ENCODE data around the gene TWNK. TPM values are rescaled to one million over a fixed set of nuclear protein-coding genes. Genes with fewer than 3 reads are reported as not detected.

The TWNK gene
- total and polyA plus RNA-seq, 2 of the 4 experiments (the other 2 are of a cell fraction) = 7.7 to 8.8 TPM

DNA sequence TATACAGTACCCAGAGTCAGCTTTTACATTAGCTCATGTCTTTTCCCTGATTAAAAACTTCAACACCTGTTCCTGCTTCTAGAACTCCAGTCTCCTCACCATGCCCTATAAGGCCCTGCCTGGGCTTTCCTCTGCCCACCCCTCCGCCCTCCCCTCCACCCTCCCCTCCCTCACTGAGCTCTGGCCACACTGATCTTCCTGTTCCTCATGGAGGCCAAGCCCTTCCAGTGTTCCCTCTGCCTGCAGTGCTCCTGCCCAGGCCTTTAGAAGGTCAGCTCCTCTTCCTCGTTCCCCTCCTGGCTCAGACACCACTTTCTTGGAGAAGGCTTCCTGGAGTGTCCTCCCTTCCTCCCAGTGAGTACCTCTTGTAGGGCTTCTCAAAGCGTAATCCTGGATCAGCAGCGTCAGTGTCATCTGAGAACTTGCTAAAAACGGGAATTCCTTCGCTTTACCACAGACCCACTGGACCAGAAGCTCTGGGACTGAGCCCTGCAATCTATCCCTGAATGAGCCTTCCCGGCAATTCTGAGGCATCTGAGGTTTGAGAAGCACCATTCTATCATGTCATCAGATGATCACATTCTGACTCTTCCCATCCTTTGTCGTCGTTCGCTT, 39.9 kb downstream of the TWNK start:
- H3K27ac ChIP-seq (ENCODE audit: insufficient read depth, low read length) = no peak overlapping the region
- ChIA-PET POLR2A (ENCODE audit: unreplicated experiment) (interaction anchor here (0.6 kb wide), 1 partner anchor 13 kb away, joined by 5 read pairs; no protein-coding TSS in a partner anchor), CTCF (no interaction called here)
- no peak overlapping the region for H3K23ac ChIP-seq (ENCODE audit: low read depth, low read length)
- H2AK5ac ChIP-seq (ENCODE audit: low read depth, low read length) = no peak overlapping the region
- no peak overlapping the region for H3K14ac ChIP-seq (replicated peaks; ENCODE audit: low read depth, low read length)
- intact Hi-C loops (cut with micrococcal nuclease) (no loop called here), dilution Hi-C loops (cut with HindIII; ENCODE audit: low sequenced_read_pairs, unreplicated experiment) (no loop called here), in situ Hi-C loops (cut with MboI; ENCODE audit: low sequenced_read_pairs) (no loop called here)
- H2AK9ac ChIP-seq (replicated peaks; ENCODE audit: low read depth, low read length, poor library complexity) = no peak overlapping the region
- H2BK20ac ChIP-seq (ENCODE audit: low read depth, low read length) = no peak overlapping the region
- H2AFZ ChIP-seq (replicated peaks; ENCODE audit: low read length, poor library complexity) = no peak overlapping the region
- peaks cover 0 to 15% of the 10 kb centered on the region in 2 experiments; a peak in 2 of 4 replicates for H3K79me1 ChIP-seq (ENCODE audit: low read depth in 1 of 2, low read length in 2 of 2)
- H4K8ac ChIP-seq (ENCODE audit: low read depth in 2 of 2, low read length in 2 of 2) = no peak overlapping the region
- H3K4me2 ChIP-seq (ENCODE audit: low read depth, low read length) = no peak overlapping the region
- 50% methylated on average over 3 of the region's 10 CpGs; no CpG with 5 or more reads in 1 of the 2 experiments for WGBS, 2 experiments (ENCODE audit: extremely low coverage in 2 of 2, insufficient read length in 1 of 2)
- no peaks in the 10 kb centered on the region for H4K20me1 ChIP-seq (ENCODE audit: insufficient read depth, low read length)
- H4K91ac ChIP-seq (ENCODE audit: insufficient read depth, low read depth, low read length) = no peak overlapping the region
- DNase-seq (no peak), ATAC-seq (ENCODE audit: low read depth) (no peak)
- no peak overlapping the region for H4K5ac ChIP-seq (ENCODE audit: low read depth, low read length)
- H3K4me3 ChIP-seq (ENCODE audit: insufficient read depth, low read depth, low read length) = no peak overlapping the region
- H3K18ac ChIP-seq (ENCODE audit: low read depth, low read length) = no peak overlapping the region
- H2BK120ac ChIP-seq (ENCODE audit: low read depth, low read length) = no peak overlapping the region
- H3K27me3 ChIP-seq (ENCODE audit: control insufficient read depth, insufficient read depth, low read length) = peaks cover 2% of the 10 kb centered on the region; the same call in 1 of the 2 replicates
- H3K4ac ChIP-seq (ENCODE audit: low read depth, low read length) = no peak overlapping the region
- no peaks in the 10 kb centered on the region for H3K9me3 ChIP-seq (ENCODE audit: control insufficient read depth, insufficient read depth, low read length)
- H3K9ac ChIP-seq (ENCODE audit: low read depth, low read length) = no peak overlapping the region
- no peaks in the 10 kb centered on the region; the same call in 1 of the 2 replicates for H3K4me1 ChIP-seq (ENCODE audit: control insufficient read depth, insufficient read depth, low read length)
- H3K36me3 ChIP-seq (ENCODE audit: control insufficient read depth, insufficient read depth, low read length) = no peaks in the 10 kb centered on the region
- no TSS peak for BruUV-seq (replicated peaks)
- no peak overlapping the region for H2BK15ac ChIP-seq (ENCODE audit: low read depth, low read length)
- TF ChIP-seq SMC3 (IDR thresholded peaks at IDR 0.05; ENCODE audit: low read depth, low read length) = no peak
- no peak for TF ChIP-seq FOS (IDR thresholded peaks at IDR 0.05; ENCODE audit: low read depth, low read length)
- TF ChIP-seq BHLHE40 (IDR thresholded peaks at IDR 0.05; ENCODE audit: low read depth, low read length) = no peak
- no peak for TF ChIP-seq RCOR1 (IDR thresholded peaks at IDR 0.05; ENCODE audit: insufficient replicate concordance, low read length)
- no peaks in the 10 kb centered on the region for H3K9me1 ChIP-seq (ENCODE audit: insufficient read depth, low read length)
- H3K56ac ChIP-seq (ENCODE audit: extremely low read depth, insufficient read depth, low read length) = no peak overlapping the region
- no peak overlapping the region for H2BK5ac ChIP-seq (ENCODE audit: low read depth, low read length, poor library complexity, severe bottlenecking)
